Epithelial cell of prostate (primary cell): ENCODE data around the gene AGBL1.

ENCODE experiments used
- DNase-seq: peaks from one replicate; pipeline ENCODE4 v3.0.0-alpha.2; 2011; ENCODE audit warnings: low read depth, low spot score
- H3K27ac ChIP-seq: fragments of 450-650 bp; 2 replicates; pipeline ENCODE4 v1.5.1; 2017; ENCODE audit warnings: mild to moderate bottlenecking

The AGBL1 gene

GRCh38 chr15:86754846-86755245, 675.2 kb downstream of the AGBL1 start:
- no peak overlapping the region for H3K27ac ChIP-seq
- DNase-seq = no peak

GRCh38 chr15:86756688-86757087, 677.0 kb downstream of the AGBL1 start:
- H3K27ac ChIP-seq = no peak overlapping the region
- DNase-seq = no peak

- no peak overlapping the region for H3K27ac ChIP-seq
- DNase-seq = no peak
Observed at GRCh38 chr15:86759800-86760523, 680.3 kb downstream of the AGBL1 start.

- DNase-seq = no peak
- no peak overlapping the region for H3K27ac ChIP-seq
Observed at GRCh38 chr15:86762874-86763273, 683.2 kb downstream of the AGBL1 start.

- no peak overlapping the region for H3K27ac ChIP-seq
- no peak for DNase-seq
Observed at GRCh38 chr15:86764021-86764420, 684.4 kb downstream of the AGBL1 start.

- DNase-seq = no peak
- no peak overlapping the region for H3K27ac ChIP-seq
Observed at GRCh38 chr15:86765281-86765680, 685.6 kb downstream of the AGBL1 start.

GRCh38 chr15:86772369-86773059, 692.8 kb downstream of the AGBL1 start:
- DNase-seq = no peak
- no peak overlapping the region for H3K27ac ChIP-seq

- DNase-seq = no peak
- no peak overlapping the region for H3K27ac ChIP-seq
Observed at GRCh38 chr15:86773736-86774135, 694.1 kb downstream of the AGBL1 start.

- no peak for DNase-seq
- H3K27ac ChIP-seq = no peak overlapping the region
Observed at GRCh38 chr15:86776145-86776544, 696.5 kb downstream of the AGBL1 start.

GRCh38 chr15:86796521-86796920, 716.9 kb downstream of the AGBL1 start:
- H3K27ac ChIP-seq = no peak overlapping the region
- no peak for DNase-seq

- DNase-seq = no peak
- no peak overlapping the region for H3K27ac ChIP-seq
Observed at GRCh38 chr15:86797135-86797534, 717.5 kb downstream of the AGBL1 start.

GRCh38 chr15:86799226-86799625, 719.6 kb downstream of the AGBL1 start:
- H3K27ac ChIP-seq = no peak overlapping the region
- no peak for DNase-seq

- no peak for DNase-seq
- H3K27ac ChIP-seq = no peak overlapping the region
Observed at GRCh38 chr15:86802244-86802643, 722.6 kb downstream of the AGBL1 start.

- DNase-seq = no peak
- no peak overlapping the region for H3K27ac ChIP-seq
Observed at GRCh38 chr15:86804406-86804805, 724.7 kb downstream of the AGBL1 start.

GRCh38 chr15:86810329-86810728, 730.7 kb downstream of the AGBL1 start:
- H3K27ac ChIP-seq = no peak overlapping the region
- no peak for DNase-seq

GRCh38 chr15:86813892-86814291, 734.2 kb downstream of the AGBL1 start:
- no peak overlapping the region for H3K27ac ChIP-seq
- no peak for DNase-seq

GRCh38 chr15:86829245-86829644, 749.6 kb downstream of the AGBL1 start:
- DNase-seq = no peak
- H3K27ac ChIP-seq = no peak overlapping the region

GRCh38 chr15:86830304-86830703, 750.6 kb downstream of the AGBL1 start:
- no peak overlapping the region for H3K27ac ChIP-seq
- peak; percentile 27 for DNase-seq

GRCh38 chr15:86833595-86833994, 753.9 kb downstream of the AGBL1 start:
- no peak for DNase-seq
- no peak overlapping the region for H3K27ac ChIP-seq

GRCh38 chr15:86834115-86834863, 754.6 kb downstream of the AGBL1 start:
- no peak overlapping the region for H3K27ac ChIP-seq
- DNase-seq = no peak
